Esophagus muscularis mucosa (tissue), 4 donors: Measurements from ENCODE around the gene KIAA1614. TPM values are rescaled to one million over a fixed set of nuclear protein-coding genes. Genes with fewer than 3 reads are reported as not detected.

Experiments used
- DNase-seq: peaks from one replicate; pipeline ENCODE4 v3.0.0-alpha.2; 2017; ENCODE audit errors: extremely low spot score
- H3K27ac ChIP-seq, 4 donors: fragments of 200-600 bp; sonication (generic); replicated peaks in 1 of 4; 1 replicate in 3 of 4; 2 replicates in 1 of 4; pipeline ENCODE4 v1.5.1; 2016 to 2019; ENCODE audit warnings: mild to moderate bottlenecking in 1 of 4
- H3K27me3 ChIP-seq, 4 donors: fragments of 200-600 bp; sonication (generic); one replicate each; pipeline versions ENCODE4 v1.5.1 to v1.6.0; 2016 to 2019
- H3K36me3 ChIP-seq, 4 donors: fragments of 200-600 bp; sonication (generic); one replicate each; pipeline ENCODE4 v1.5.1; 2016 to 2019
- H3K4me1 ChIP-seq, 4 donors: fragments of 200-600 bp; sonication (generic); one replicate each; pipeline ENCODE4 v1.5.1; 2016 to 2019
- H3K4me3 ChIP-seq, 4 donors: fragments of 200-600 bp; sonication (generic); 1 replicate in 2 of 4; 2 replicates in 2 of 4; pipeline ENCODE4 v1.5.1; 2016 to 2019; ENCODE audit warnings: mild to moderate bottlenecking in 4 of 4, moderate library complexity in 1 of 4
- H3K9me3 ChIP-seq, 4 donors: fragments of 200-600 bp; sonication (generic); 1 replicate in 3 of 4; 2 replicates in 1 of 4; pipeline ENCODE4 v1.5.1; 2016 to 2019
- CTCF ChIP-seq, 3 experiments: fragments of 200-600 bp in 2 of 3; fragments of 450-650 bp in 1 of 3; sonication (generic) in 2 of 3; IDR thresholded peaks; one replicate each; pipeline ENCODE4 v1.5.1; 2017 to 2019; ENCODE audit warnings: antibody characterized with exemption in 3 of 3, mild to moderate bottlenecking in 2 of 3, moderate library complexity in 1 of 3
- EP300 ChIP-seq: sonication (generic); formaldehyde crosslinking; IDR thresholded peaks from one replicate; pipeline ENCODE4 v1.6.1; 2017; ENCODE audit warnings: antibody characterized with exemption
- POLR2A ChIP-seq: fragments of 450-650 bp; IDR thresholded peaks from one replicate; pipeline ENCODE4 v1.6.1; 2017; ENCODE audit warnings: antibody characterized with exemption, moderate library complexity, mild to moderate bottlenecking, low read depth
- POLR2AphosphoS5 ChIP-seq, 2 donors: sonication (generic); formaldehyde crosslinking; IDR thresholded peaks; one replicate each; pipeline ENCODE4 v1.6.1; 2017; ENCODE audit warnings: antibody characterized with exemption in 2 of 2
- WGBS: methylation state at CpG from one replicate; pipeline ENCODE4 v1.1.5; 2018; 5-methylcytosine and 5-hydroxymethylcytosine counted together
- intact Hi-C: fragments of 100-400 bp; cut with DNase I; formaldehyde crosslinking; loops from one replicate; pipeline ENCODE4 v1.15.1; 2023
- total RNA-seq, 4 donors: library from RNA; depleted of rRNA; stranded (reverse); fragments of >200 nt; gene quantifications; one replicate each; pipeline versions ENCODE4 v1.1.0 to v1.2.1, GENCODE V29; 2016

Gene KIAA1614
- total RNA-seq, 4 donors from 2014 or later = 15.4 to 30.0 (median 17.4) TPM

GRCh38 chr1:180920193-180920592 lies 7.5 kb downstream of the KIAA1614 start:
- no peak for DNase-seq
- WGBS = 91% methylated on average over 6 of the region's 7 CpGs
- Histone ChIP-seq H3K9me3 (no peaks in the 10 kb centered on the region), H3K27ac (no peak overlapping the region), H3K27me3 (no peaks in the 10 kb centered on the region), H3K36me3 (peaks cover 5 to 47% (median 36%) of the 10 kb centered on the region in 4 donors), H3K4me3 (no peak overlapping the region), H3K4me1 (peaks cover 4 to 19% (median 12%) of the 10 kb centered on the region in 4 donors)
- no peak for TF ChIP-seq CTCF (IDR thresholded peaks at IDR 0.05)
- TF ChIP-seq POLR2A = no peak
- no peak for TF ChIP-seq POLR2AphosphoS5 (IDR thresholded peaks at IDR 0.05)
- no peak for TF ChIP-seq EP300
- intact Hi-C loops = no loop called here

GRCh38 chr1:180920702-180921101 lies 8.0 kb downstream of the KIAA1614 start:
- 89% methylated on average over 3 of the region's 8 CpGs for WGBS
- intact Hi-C loops = no loop called here

GRCh38 chr1:180921386-180921785 lies 8.7 kb downstream of the KIAA1614 start:
- peaks cover 5 to 42% (median 33%) of the 10 kb centered on the region in 4 donors for H3K36me3 ChIP-seq
- H3K9me3 ChIP-seq = no peaks in the 10 kb centered on the region
- H3K4me3 ChIP-seq = no peak overlapping the region
- H3K27ac ChIP-seq = no peak overlapping the region
- DNase-seq = no peak
- intact Hi-C loops = no loop called here
- no peak for TF ChIP-seq EP300
- TF ChIP-seq POLR2AphosphoS5 (IDR thresholded peaks at IDR 0.05) = no peak
- TF ChIP-seq POLR2A = no peak
- TF ChIP-seq CTCF (IDR thresholded peaks at IDR 0.05) = no peak
- peaks cover 16 to 30% (median 24%) of the 10 kb centered on the region in 4 donors for H3K4me1 ChIP-seq
- no peaks in the 10 kb centered on the region for H3K27me3 ChIP-seq
- WGBS = 95% methylated on average over 3 of the region's 6 CpGs

More at GRCh38 chr1:180920702-180921101, 8.0 kb downstream of the KIAA1614 start:
- peaks cover 5 to 47% (median 36%) of the 10 kb centered on the region in 4 donors for H3K36me3 ChIP-seq
- peaks cover 9 to 24% (median 17%) of the 10 kb centered on the region in 4 donors for H3K4me1 ChIP-seq
- no peak overlapping the region for H3K4me3 ChIP-seq
- no peaks in the 10 kb centered on the region for H3K9me3 ChIP-seq
- H3K27ac ChIP-seq = no peak overlapping the region
- TF ChIP-seq POLR2AphosphoS5 (IDR thresholded peaks at IDR 0.05) = no peak
- TF ChIP-seq POLR2A = no peak
- peak in 1 of 3 experiments; percentile 34 for TF ChIP-seq CTCF (IDR thresholded peaks at IDR 0.05)
- no peaks in the 10 kb centered on the region for H3K27me3 ChIP-seq
- DNase-seq = no peak

- DNase-seq = no peak
- TF ChIP-seq POLR2AphosphoS5 (IDR thresholded peaks at IDR 0.05) = no peak
- no peak for TF ChIP-seq CTCF (IDR thresholded peaks at IDR 0.05)
- no peak for TF ChIP-seq EP300
- no peak for TF ChIP-seq POLR2A
- intact Hi-C loops = no loop called here
- peaks cover 5 to 35% (median 26%) of the 10 kb centered on the region in 4 donors for H3K36me3 ChIP-seq
- peaks cover 22 to 36% (median 31%) of the 10 kb centered on the region in 4 donors for H3K4me1 ChIP-seq
- no peak overlapping the region for H3K4me3 ChIP-seq
- H3K27ac ChIP-seq = no peak overlapping the region
- H3K27me3 ChIP-seq = no peaks in the 10 kb centered on the region
- no peaks in the 10 kb centered on the region for H3K9me3 ChIP-seq
- 77% methylated on average over 20 of the region's 21 CpGs for WGBS
Measured at GRCh38 chr1:180921891-180922630, 9.4 kb downstream of the KIAA1614 start.
